A549 (cell line): ENCODE measurements around the gene DMXL2. TPM values are rescaled to one million over a fixed set of nuclear protein-coding genes. Genes with fewer than 3 reads are reported as not detected.

Experiments used
- ATAC-seq, 2 experiments: fragments of 200-7000 bp in 1 of 2; fragments of >200 bp in 1 of 2; cut with Nextera tagmentation in 1 of 2; cut with Tn5 transposase in 1 of 2; 3 replicates each; pipeline versions ENCODE4 v1.8.0 to v1.9.1; 2018 to 2020; ENCODE audit warnings: mild to moderate bottlenecking in 1 of 2, moderate library complexity in 1 of 2
- CTCF ChIA-PET: fragments of 300-600 bp; sonication (Branson Sonifier 250); formaldehyde crosslinking; extraction: SDS; loops from one replicate; lab custom pipeline; 2021; ENCODE audit warnings: antibody characterized with exemption, inconsistent platforms; lab: Yijun Ruan, JAX
- POLR2A ChIA-PET: fragments of 350-600 bp; formaldehyde crosslinking; extraction: SDS; loops from one replicate; lab custom pipeline; 2021; ENCODE audit warnings: antibody characterized with exemption, inconsistent platforms; lab: Yijun Ruan, JAX
- DNase-seq, 2 experiments: peaks; one replicate each; pipeline versions ENCODE4 v3.0.0 to v3.0.0-alpha.2; 2011 to 2016; ENCODE audit warnings: low read depth in 1 of 2, low spot score in 1 of 2
- FAIRE-seq: peaks from 2 replicates; lab custom pipeline; 2011; peaks lifted over from hg19 to GRCh38; lab: Jason Lieb, UNC
- H3K27ac ChIP-seq, 2 experiments: fragments of >200 bp; sonication (Bioruptor Twin); formaldehyde crosslinking; 3 replicates each; pipeline ENCODE4 v1.5.1; 2016 to 2017
- H3K4me1 ChIP-seq: fragments of >200 bp; sonication (Bioruptor Twin); formaldehyde crosslinking; 3 replicates; pipeline ENCODE4 v1.6.1; 2016
- H3K4me2 ChIP-seq: fragments of >200 bp; sonication (Bioruptor Twin); formaldehyde crosslinking; 3 replicates; pipeline ENCODE4 v1.6.1; 2016
- H3K4me3 ChIP-seq: fragments of >200 bp; sonication (Bioruptor Twin); formaldehyde crosslinking; 3 replicates; pipeline ENCODE4 v1.5.1; 2016
- H3K9me3 ChIP-seq: fragments of >200 bp; sonication (Bioruptor Twin); formaldehyde crosslinking; 3 replicates; pipeline ENCODE4 v1.6.1; 2016
- CHD2 ChIP-seq: fragments of 150-350 bp; IDR thresholded peaks from 2 replicates; pipeline ENCODE4 v1.6.1; 2014; ENCODE audit warnings: low read length; ENCODE audit not compliant: partially characterized antibody
- CHD4 ChIP-seq: fragments of 200-600 bp; sonication (generic); IDR thresholded peaks from 2 replicates; pipeline ENCODE4 v1.6.1; 2016; ENCODE audit warnings: antibody characterized with exemption, mild to moderate bottlenecking, borderline replicate concordance
- EHF ChIP-seq: fragments of 250-450 bp; sonication (Bioruptor Pico); IDR thresholded peaks from 2 replicates; pipeline ENCODE4 v1.5.0; 2020; ENCODE audit warnings: mild to moderate bottlenecking
- FOSB ChIP-seq: fragments of 250-450 bp; sonication (Bioruptor Pico); IDR thresholded peaks from 2 replicates; pipeline ENCODE4 v1.5.0; 2020; ENCODE audit warnings: mild to moderate bottlenecking, moderate library complexity
- FOXS1 ChIP-seq: fragments of 250-450 bp; sonication (Bioruptor Pico); IDR thresholded peaks from 2 replicates; pipeline ENCODE4 v1.5.0; 2020; ENCODE audit warnings: mild to moderate bottlenecking, moderate library complexity
- HDAC2 ChIP-seq: fragments of 200-600 bp; sonication (generic); IDR thresholded peaks from 2 replicates; pipeline ENCODE4 v1.6.1; 2016
- HOXA7 ChIP-seq: fragments of 250-450 bp; sonication (Bioruptor Pico); IDR thresholded peaks from 2 replicates; pipeline ENCODE4 v1.5.0; 2020; ENCODE audit warnings: mild to moderate bottlenecking, moderate library complexity
- HOXB5 ChIP-seq: fragments of 250-450 bp; sonication (Bioruptor Pico); IDR thresholded peaks from 2 replicates; pipeline ENCODE4 v1.5.0; 2020; ENCODE audit warnings: mild to moderate bottlenecking, moderate library complexity
- JUN ChIP-seq, 2 experiments: fragments of >200 bp; sonication (Bioruptor Twin); formaldehyde crosslinking; IDR thresholded peaks; 2 replicates in 1 of 2; 3 replicates in 1 of 2; pipeline ENCODE4 v1.6.1; 2016 to 2017
- KDM1A ChIP-seq: fragments of 200-600 bp; sonication (generic); IDR thresholded peaks from 2 replicates; pipeline ENCODE4 v1.6.1; 2016; ENCODE audit warnings: low read depth, mild to moderate bottlenecking
- KDM5A ChIP-seq: fragments of 200-600 bp; sonication (generic); IDR thresholded peaks from 2 replicates; pipeline ENCODE4 v1.6.1; 2016; ENCODE audit warnings: antibody characterized with exemption, mild to moderate bottlenecking
- MAFK ChIP-seq: fragments of 450-650 bp; IDR thresholded peaks from 2 replicates; pipeline ENCODE4 v1.6.1; 2014; ENCODE audit not compliant: partially characterized antibody
- MAZ ChIP-seq: fragments of 150-350 bp; IDR thresholded peaks from 2 replicates; pipeline ENCODE4 v1.6.1; 2014; ENCODE audit warnings: antibody characterized with exemption, low read depth, low read length, borderline replicate concordance
- MYC ChIP-seq: IDR thresholded peaks from 2 replicates; pipeline ENCODE4 v1.6.1; 2012; ENCODE audit warnings: mild to moderate bottlenecking, inconsistent platforms, low read length, improper control_type of control experiment, borderline replicate concordance
- NFE2L2 ChIP-seq: fragments of 150-350 bp; conservative IDR thresholded peaks from 2 replicates; pipeline ENCODE4 v1.6.1; 2014; ENCODE audit warnings: low read length
- POLR2AphosphoS2 ChIP-seq: conservative IDR thresholded peaks from 2 replicates; pipeline ENCODE4 v1.6.1; 2012; ENCODE audit warnings: low read length, improper control_type of control experiment, inconsistent platforms
- RARB ChIP-seq: fragments of 250-450 bp; sonication (Bioruptor Pico); IDR thresholded peaks from 2 replicates; pipeline ENCODE4 v1.8.0; 2021; ENCODE audit warnings: mild to moderate bottlenecking, moderate library complexity
- RCOR1 ChIP-seq: fragments of 150-350 bp; IDR thresholded peaks from 2 replicates; pipeline ENCODE4 v1.6.1; 2014; ENCODE audit warnings: antibody characterized with exemption, low read length, low read depth
- SMC3 ChIP-seq: fragments of >200 bp; sonication (Bioruptor Twin); formaldehyde crosslinking; IDR thresholded peaks from 3 replicates; pipeline ENCODE4 v1.6.1; 2018; ENCODE audit warnings: inconsistent platforms
- SREBF2 ChIP-seq: fragments of 450-650 bp; IDR thresholded peaks from 2 replicates; pipeline ENCODE4 v1.6.1; 2014; ENCODE audit warnings: mild to moderate bottlenecking, moderate library complexity
- TP53 ChIP-seq: fragments of 250-450 bp; sonication (Bioruptor Pico); IDR thresholded peaks from 2 replicates; pipeline ENCODE4 v1.5.0; 2021; ENCODE audit warnings: mild to moderate bottlenecking, moderate library complexity
- ZC3H11A ChIP-seq: fragments of 450-650 bp; IDR thresholded peaks from 2 replicates; pipeline ENCODE4 v1.6.1; 2014; ENCODE audit warnings: antibody characterized with exemption, mild to moderate bottlenecking
- ZFP36 ChIP-seq: fragments of 450-650 bp; IDR thresholded peaks from 2 replicates; pipeline ENCODE4 v1.6.1; 2014; ENCODE audit warnings: borderline replicate concordance; ENCODE audit not compliant: partially characterized antibody
- WGBS: methylation state at CpG from one replicate; pipeline ENCODE4 v1.1.6; 2017; ENCODE audit errors: missing lambda C conversion rate; 5-methylcytosine and 5-hydroxymethylcytosine counted together
- polyA plus RNA-seq, 4 experiments: library from polyadenylated mRNA; depleted of rRNA in 3 of 4; stranded (reverse); fragments of >200 nt; fragmentation: RNase III in 1 of 4; extraction: RNeasy Plus Mini Kit Qiagen cat#74134 plus additional on column Dnase treatment in 1 of 4; gene quantifications; 2 replicates in 3 of 4; 3 replicates in 1 of 4; pipeline ENCODE4 v1.2.3, GENCODE V29; 2011 to 2017
- TF ChIP-seq, protein P1 (sequence below): fragments of >200 bp; sonication (Bioruptor Twin); formaldehyde crosslinking; IDR thresholded peaks from 2 replicates; pipeline ENCODE4 v1.6.1; 2016
- TF ChIP-seq, protein P2 (sequence below): IDR thresholded peaks from 2 replicates; pipeline ENCODE4 v1.6.1; 2012
- TF ChIP-seq, protein P3 (sequence below): fragments of 250-450 bp; sonication (Bioruptor Pico); IDR thresholded peaks from 2 replicates; pipeline ENCODE4 v1.5.0; 2020; ENCODE audit warnings: low read depth, mild to moderate bottlenecking, moderate library complexity

Gene DMXL2
- polyA plus RNA-seq, 2 of the 4 experiments (the other 2 are of a cell fraction), result 25.6 to 50.9 TPM

DNA sequence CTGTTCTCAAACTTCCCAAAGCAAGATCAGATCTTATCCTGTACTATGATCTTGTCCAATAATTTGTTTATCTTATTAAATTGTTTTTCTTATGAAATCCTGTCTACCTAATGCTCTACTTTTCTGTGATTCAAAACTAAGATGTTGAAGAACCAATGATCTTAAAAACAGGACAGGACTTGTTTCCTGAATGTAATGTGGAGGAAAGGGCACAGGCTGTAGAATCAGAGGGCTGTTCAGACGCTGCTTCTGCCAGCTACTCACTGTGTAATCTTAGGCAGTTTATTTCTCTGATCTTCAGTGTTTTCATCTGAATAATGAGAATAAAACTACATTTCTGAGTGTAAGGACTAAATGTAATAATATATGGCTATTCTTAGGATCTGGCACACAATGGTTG is 20.1 kb upstream of the DMXL2 start:
- TF ChIP-seq JUN (IDR thresholded peaks at IDR 0.05) (no peak), RARB (CRISPR knock-in tag) (no peak)
- no peaks in the 10 kb centered on the region for H3K9me3 ChIP-seq
- 38% methylated on average over 1 of the region's 1 CpG for WGBS
- ChIA-PET CTCF (interaction anchor here (1.2 to 15.5 kb wide), 3 partner anchors 21 to 132 kb away, joined by 3 to 597 read pairs (median 4); no protein-coding TSS in a partner anchor), POLR2A (no interaction called here)
- FAIRE-seq (no peak), ATAC-seq (no peak), DNase-seq (no peak)
- peaks cover 6% of the 10 kb centered on the region; the same call in 1 of the 3 replicates for H3K4me1 ChIP-seq
- no peak overlapping the region for H3K27ac ChIP-seq
- H3K4me3 ChIP-seq, result no peak overlapping the region
- H3K4me2 ChIP-seq, result no peak overlapping the region

DNA sequence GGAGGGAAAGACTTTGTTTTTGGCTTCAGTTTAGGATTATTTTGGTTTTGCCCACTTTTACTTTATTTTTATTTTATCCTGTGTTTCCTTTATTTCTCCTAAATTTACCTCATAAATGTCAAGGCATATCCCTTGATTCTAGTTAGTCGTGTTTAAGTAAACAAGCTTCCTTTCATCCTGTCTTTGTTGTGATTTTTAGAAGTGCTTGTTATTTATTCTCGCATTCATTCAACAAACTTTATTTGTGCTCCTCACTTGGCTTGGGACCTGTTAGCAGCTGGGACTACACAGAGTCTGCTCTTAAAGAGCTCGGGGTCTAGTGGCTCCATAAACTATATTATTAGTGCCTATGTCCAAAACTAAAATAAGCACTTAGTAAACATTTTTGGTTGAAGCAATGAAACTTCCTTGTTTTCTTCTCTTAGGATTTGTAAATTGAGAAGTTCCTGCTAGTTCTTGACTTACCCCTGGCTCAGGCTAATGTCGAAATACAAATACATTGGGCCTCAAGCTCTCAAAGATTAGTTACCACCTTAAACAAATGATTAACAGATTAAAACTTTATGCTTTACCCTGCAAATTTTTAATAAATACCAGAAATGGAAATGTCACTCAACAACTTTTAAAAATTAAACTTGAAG is 19.0 kb upstream of the DMXL2 start:
- H3K4me1 ChIP-seq, result peaks cover 6% of the 10 kb centered on the region; the same call in 1 of the 3 replicates
- POLR2A ChIA-PET, result no interaction called here
- DNase-seq, result no peak
- H3K4me2 ChIP-seq, result 0 out of 3 replicates have a peak overlapping the region, but pooled peaks have one; percentile 0
- H3K9me3 ChIP-seq, result no peaks in the 10 kb centered on the region
- ATAC-seq, result no peak
- CTCF ChIA-PET, result interaction anchor here (0.6 to 15.5 kb wide), 5 partner anchors 7 to 269 kb away, joined by 3 to 597 read pairs (median 4); no protein-coding TSS in a partner anchor
- H3K4me3 ChIP-seq, result no peak overlapping the region
- WGBS, result 19% methylated on average over 4 of the region's 4 CpGs
- no peak overlapping the region for H3K27ac ChIP-seq
- no peak for TF ChIP-seq FOXS1 (CRISPR knock-in tag)
- no peak for TF ChIP-seq JUN (IDR thresholded peaks at IDR 0.05)
- TF ChIP-seq ZFP36, result no peak
- TF ChIP-seq FOSB (CRISPR knock-in tag), result no peak
- no peak for TF ChIP-seq SMC3
- TF ChIP-seq HOXA7, result no peak
- TF ChIP-seq, protein P1, sequence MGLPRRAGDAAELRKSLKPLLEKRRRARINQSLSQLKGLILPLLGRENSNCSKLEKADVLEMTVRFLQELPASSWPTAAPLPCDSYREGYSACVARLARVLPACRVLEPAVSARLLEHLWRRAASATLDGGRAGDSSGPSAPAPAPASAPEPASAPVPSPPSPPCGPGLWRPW, result no peak
- no peak for TF ChIP-seq HOXB5 (CRISPR knock-in tag)
- TF ChIP-seq, protein P2, sequence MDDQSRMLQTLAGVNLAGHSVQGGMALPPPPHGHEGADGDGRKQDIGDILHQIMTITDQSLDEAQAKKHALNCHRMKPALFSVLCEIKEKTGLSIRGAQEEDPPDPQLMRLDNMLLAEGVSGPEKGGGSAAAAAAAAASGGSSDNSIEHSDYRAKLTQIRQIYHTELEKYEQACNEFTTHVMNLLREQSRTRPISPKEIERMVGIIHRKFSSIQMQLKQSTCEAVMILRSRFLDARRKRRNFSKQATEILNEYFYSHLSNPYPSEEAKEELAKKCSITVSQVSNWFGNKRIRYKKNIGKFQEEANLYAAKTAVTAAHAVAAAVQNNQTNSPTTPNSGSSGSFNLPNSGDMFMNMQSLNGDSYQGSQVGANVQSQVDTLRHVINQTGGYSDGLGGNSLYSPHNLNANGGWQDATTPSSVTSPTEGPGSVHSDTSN, result no peak
- no peak for TF ChIP-seq MAZ
- TF ChIP-seq EHF (CRISPR knock-in tag), result no peak
- no peak for TF ChIP-seq KDM5A
- no peak for TF ChIP-seq HDAC2
- no peak for TF ChIP-seq RCOR1
- peak; percentile 7 for FAIRE-seq

DNA sequence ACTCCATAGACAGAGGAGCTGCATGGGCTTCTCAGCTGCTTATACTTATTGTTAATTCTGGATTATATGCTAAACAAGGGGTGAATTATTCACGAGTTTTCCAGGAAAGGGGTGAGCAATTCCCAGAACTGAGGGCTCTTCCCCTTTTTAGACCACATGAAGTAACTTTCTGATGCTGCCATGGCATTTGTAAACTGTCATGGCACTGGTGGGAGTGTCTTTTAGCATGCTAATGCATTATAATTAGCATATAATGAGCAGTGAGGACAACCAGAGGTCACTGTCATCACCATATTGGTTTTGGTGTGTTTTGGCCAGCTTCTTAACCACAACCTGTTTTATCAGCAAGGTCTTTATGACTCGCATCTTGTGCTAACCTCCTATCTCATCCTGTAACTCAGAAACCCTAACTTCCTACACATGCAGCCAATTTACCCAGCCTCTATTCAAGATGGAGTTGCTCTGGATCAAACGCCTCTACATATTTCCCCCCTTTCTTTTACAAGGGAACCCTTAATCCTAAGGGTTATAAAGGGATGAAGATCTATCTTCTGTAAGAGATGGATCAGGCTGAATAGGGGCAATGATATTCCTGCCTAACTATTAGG is 12.1 kb upstream of the DMXL2 start:
- POLR2A ChIA-PET, result interaction anchor here (1.4 kb wide), 1 partner anchor 12 kb away, joined by 3 read pairs; the partner anchor contains the start of gene DMXL2
- DNase-seq (no peak), ATAC-seq (no peak), FAIRE-seq (no peak)
- no peaks in the 10 kb centered on the region for H3K9me3 ChIP-seq
- no peak overlapping the region for H3K4me3 ChIP-seq
- WGBS, result 24% methylated on average over 3 of the region's 3 CpGs
- CTCF ChIA-PET, result interaction anchor here (0.6 to 8.2 kb wide), 5 partner anchors 14 to 142 kb away, joined by 3 to 63 read pairs (median 4); no protein-coding TSS in a partner anchor
- H3K27ac ChIP-seq, result no peak overlapping the region
- H3K4me1 ChIP-seq, result no peaks in the 10 kb centered on the region
- H3K4me2 ChIP-seq, result no peak overlapping the region
- TF ChIP-seq ZC3H11A (no peak), CHD2 (no peak), TP53 (CRISPR knock-in tag) (no peak), MYC (no peak), EHF (CRISPR knock-in tag) (no peak), FOXS1 (CRISPR knock-in tag) (no peak), FOSB (CRISPR knock-in tag) (no peak), MAFK (no peak), NFE2L2 (no peak), RARB (CRISPR knock-in tag) (no peak), CHD4 (no peak), SREBF2 (no peak), POLR2AphosphoS2 (no peak), KDM1A (no peak), KDM5A (no peak)
- TF ChIP-seq, protein P1, result no peak
- TF ChIP-seq, protein P3, sequence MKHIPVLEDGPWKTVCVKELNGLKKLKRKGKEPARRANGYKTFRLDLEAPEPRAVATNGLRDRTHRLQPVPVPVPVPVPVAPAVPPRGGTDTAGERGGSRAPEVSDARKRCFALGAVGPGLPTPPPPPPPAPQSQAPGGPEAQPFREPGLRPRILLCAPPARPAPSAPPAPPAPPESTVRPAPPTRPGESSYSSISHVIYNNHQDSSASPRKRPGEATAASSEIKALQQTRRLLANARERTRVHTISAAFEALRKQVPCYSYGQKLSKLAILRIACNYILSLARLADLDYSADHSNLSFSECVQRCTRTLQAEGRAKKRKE (CRISPR knock-in tag), result no peak
- TF ChIP-seq, all 56 proteins: peak for 0
